CD4-positive, alpha-beta T cell treated with Interleukin-21 for 1 hour (primary cell): ENCODE data around the gene FNIP2.
"Not testable (repeated sequence)": the region's sequence is repeated elsewhere in the genome, so short reads cannot be mapped to it uniquely, and the experiment has no call there.

Experiments used
- DNase-seq: peaks from one replicate; pipeline ENCODE4 v3.0.0-alpha.2; 2020

FNIP2 gene

GRCh38 chr4:158768555-158769174, at the start of gene FNIP2:
Gene FNIP2 (plus strand): TSS chr4:158769026. CDS start chr4:158769213, 187 bp downstream.
- peak; percentile 78 for DNase-seq

GRCh38 chr4:158721680-158722079, 47.1 kb upstream of the FNIP2 start:
- DNase-seq = no peak

GRCh38 chr4:158722291-158722916, 46.4 kb upstream of the FNIP2 start:
- peak; percentile 17 for DNase-seq

- peak; percentile 84 for DNase-seq
Measured at GRCh38 chr4:158722917-158723793, 45.7 kb upstream of the FNIP2 start, which contains the start of gene PPID. Gene PPID (minus strand): TSS chr4:158723396. CDS start chr4:158723288, 108 bp downstream.

GRCh38 chr4:158724637-158725036, 44.2 kb upstream of the FNIP2 start:
- no peak for DNase-seq

DNA sequence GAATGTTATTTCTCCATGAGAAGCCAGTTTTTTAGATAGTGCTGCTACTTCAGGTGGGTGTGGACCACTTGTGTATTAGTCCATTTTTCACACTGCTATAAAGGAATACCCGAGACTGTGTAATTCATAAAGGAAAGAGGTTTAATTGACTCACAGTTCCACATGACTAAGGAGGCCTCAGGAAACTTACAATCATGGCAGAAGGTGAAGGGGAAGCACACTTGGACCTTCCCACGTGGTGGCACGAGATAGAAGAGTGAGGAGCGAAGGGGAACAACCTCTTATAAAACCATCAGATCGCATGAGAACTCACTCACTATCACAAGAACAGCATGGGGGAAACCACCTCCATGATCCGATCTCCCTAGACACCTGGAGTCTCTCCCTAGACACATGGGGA, 42.2 kb upstream of the FNIP2 start:
- DNase-seq = no peak

GRCh38 chr4:158728236-158728635, 40.6 kb upstream of the FNIP2 start:
- no peak for DNase-seq

GRCh38 chr4:158729716-158730559, 38.9 kb upstream of the FNIP2 start:
- DNase-seq = peak; percentile 65

DNA sequence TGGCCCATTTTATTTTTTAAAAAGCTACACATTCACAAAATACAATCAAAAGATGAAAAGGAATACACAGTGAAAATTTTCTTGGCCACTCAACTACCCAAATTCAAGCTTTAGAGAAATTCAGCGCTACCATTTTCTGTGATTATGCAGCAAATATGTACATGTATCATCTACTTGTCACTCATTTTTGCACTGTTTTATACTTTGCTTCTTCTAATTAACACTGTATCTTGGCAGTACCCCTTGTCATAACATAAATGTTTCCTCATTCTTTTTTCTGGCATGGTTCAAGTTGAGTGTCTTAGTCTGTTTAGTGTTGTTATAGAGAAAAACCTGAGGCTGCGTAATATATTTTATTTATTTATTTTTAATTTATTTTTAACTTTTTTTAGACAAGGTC, 30.0 kb upstream of the FNIP2 start:
- no peak for DNase-seq

DNA sequence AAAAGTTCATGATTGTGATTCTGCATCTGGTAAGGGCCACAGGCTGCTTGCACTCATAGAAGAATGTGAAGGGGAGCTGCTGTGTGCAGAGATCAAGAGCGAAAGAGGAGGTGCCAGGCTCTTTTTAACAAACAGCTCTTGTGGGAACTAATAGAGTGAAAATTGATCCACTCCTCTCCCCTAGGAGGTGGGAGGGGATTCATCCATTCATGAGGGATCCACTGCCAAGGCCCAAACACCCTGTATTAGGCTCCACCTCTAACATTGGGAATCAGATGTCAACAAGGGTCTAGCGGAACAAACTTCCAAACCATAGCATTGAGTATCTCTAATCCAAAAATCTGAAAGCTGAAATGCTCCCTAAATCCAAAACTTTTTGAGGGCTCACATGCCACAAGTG, 29.2 kb upstream of the FNIP2 start:
- DNase-seq = no peak

DNA sequence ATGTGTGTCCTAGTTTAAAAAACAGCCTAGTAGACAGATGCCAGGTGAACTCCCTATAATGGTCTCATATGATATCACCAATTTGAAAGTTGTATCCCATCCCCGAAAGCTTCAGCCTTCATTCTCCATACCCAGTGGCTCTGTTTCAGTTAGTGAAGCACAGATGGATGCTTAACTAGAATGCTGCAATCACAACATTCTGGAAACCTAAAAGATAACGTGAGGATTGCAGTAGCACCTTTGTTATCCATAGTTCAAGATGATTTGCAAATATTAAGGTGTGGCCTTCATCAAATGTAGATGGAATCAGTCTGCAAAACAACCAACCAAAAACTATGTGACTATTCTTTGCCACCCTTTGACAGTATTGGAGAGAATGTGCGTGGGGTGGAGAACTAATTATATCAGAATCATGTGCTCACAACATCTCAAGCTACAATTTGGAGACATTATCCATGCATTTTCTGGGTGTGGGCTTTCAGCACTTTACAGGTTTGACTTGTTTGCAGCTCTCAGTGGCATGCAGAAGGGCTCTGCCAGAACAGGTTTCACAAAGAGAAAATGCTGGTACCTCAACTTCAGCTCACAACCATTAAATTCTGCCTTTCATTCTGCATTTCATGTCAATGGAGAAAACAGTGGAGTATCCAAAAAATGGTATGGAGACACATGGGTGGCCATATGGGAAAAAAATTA, 27.4 kb upstream of the FNIP2 start:
- DNase-seq = no peak

DNA sequence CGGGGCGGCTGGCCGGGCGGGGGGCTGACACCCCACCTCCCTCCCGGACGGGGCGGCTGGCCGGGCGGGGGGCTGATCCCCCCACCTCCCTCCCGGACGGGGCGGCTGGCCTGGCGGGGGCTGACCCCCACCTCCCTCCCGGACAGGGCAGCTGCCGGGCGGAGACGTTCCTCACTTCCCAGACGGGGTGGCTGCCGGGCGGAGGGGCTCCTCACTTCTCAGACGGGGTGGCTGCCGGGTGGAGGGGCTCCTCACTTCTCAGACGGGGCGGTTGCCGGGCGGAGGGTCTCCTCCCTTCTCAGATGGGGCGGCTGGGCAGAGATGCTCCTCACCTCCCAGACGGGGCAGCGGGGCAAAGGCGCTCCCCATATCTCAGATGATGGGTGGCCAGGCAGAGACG, 22.3 kb upstream of the FNIP2 start:
- DNase-seq = not testable (repeated sequence)

- no peak for DNase-seq
Measured at GRCh38 chr4:158750379-158750778, 18.4 kb upstream of the FNIP2 start.

GRCh38 chr4:158754385-158755180, 14.2 kb upstream of the FNIP2 start:
- DNase-seq = no peak

- DNase-seq = not testable (repeated sequence)
Measured at GRCh38 chr4:158755819-158756218, 13.0 kb upstream of the FNIP2 start.

DNA sequence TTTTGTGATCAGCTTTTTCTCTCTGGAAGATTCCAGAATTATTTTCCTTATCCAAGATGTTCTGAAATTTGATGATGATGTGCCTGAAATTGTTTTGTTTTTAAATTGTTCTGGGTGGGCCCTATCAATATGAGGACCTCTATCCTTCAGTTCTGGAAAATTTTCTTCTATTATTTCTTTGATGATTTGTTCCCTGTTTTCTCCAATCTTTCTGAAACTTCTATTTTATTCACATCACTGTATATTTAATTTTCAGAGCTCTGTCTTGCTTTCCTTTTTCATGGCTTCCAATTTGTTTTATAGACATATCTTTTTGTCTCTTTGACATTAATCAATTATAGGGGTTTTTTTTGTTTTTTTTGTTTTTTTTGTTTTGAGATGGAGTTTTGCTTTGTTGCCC, 12.2 kb upstream of the FNIP2 start:
- DNase-seq = no peak

GRCh38 chr4:158758142-158758541, 10.7 kb upstream of the FNIP2 start:
- DNase-seq = no peak

DNA sequence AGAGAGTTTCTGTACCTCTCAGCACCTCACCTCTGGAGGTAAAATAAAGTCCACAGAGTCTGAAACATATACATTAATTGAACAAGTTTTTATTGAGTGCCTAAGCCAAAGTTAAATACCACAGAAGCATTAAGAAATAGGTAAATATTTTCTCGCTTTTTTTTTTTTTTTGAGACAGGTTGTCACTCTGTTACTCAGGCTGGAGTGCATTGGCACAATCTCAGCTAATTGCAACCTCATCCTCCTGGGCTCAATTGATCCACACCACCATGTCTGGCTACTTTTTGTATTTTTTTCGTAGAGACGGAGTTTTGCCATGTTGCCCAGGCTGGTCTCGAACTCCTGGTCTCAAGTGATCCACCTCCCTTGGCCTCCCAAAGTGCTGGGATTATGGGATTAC, 10.1 kb upstream of the FNIP2 start:
- no peak for DNase-seq

GRCh38 chr4:158759539-158759938, 9.3 kb upstream of the FNIP2 start:
- DNase-seq = not testable (repeated sequence)

DNA sequence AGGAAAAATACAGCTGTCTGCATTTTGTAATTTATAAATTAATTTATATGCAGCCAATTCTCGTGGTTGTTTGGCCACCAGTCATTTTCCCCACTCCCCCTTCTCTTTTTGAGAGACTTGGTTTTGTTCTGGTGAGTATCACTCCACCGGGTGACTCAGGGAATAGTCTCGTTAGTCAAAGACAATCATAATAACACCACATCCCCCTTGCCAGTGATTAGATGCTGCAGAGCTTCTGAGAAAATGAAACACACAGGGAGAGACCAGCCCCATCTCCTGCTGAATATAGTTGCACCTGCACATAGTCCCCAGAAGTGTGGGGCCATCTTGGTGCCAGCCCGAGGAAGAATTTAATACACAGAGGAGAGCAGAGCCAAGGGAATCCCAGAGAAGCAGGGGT, 8.0 kb upstream of the FNIP2 start:
- DNase-seq = no peak

DNA sequence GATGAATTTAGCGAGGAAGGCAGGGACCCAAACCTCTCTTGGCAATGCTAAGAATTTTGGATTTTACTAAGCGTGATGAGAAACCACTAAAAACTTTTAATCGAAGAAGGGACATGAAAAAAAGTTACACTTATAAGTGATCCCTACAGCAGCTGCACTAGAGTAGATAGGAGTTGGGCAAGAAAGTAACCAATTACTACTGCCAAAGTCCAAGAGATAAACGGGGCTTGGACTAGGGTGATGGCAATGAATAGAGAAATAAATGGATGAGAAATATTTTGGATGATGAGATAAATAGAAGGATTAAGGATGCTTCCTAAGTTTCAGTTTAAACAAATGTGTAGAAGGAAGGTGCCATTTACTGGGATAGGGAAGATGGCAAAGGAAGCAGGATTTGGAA, 6.3 kb upstream of the FNIP2 start:
- no peak for DNase-seq
